HepG2 (cell line): ENCODE data around the gene SAMD4B. TPM values are rescaled to one million over a fixed set of nuclear protein-coding genes. Genes with fewer than 3 reads are reported as not detected.
A peak's percentile ranks its signal among the peaks of the same experiment; 100 is the strongest.

Experiments used
- AGO1 ChIP-seq: fragments of 200-400 bp; formaldehyde crosslinking; IDR thresholded peaks from 2 replicates; pipeline ENCODE4 v1.6.1; 2017; ENCODE audit warnings: mild to moderate bottlenecking, low read depth, low read length, moderate library complexity; ENCODE audit not compliant: poor library complexity, severe bottlenecking
- CREM ChIP-seq, 2 experiments: sonication (generic) in 1 of 2; formaldehyde crosslinking in 1 of 2; IDR thresholded peaks; 2 replicates each; pipeline versions ENCODE4 v1.4.0 to v1.6.1; 2016 to 2020; ENCODE audit warnings: antibody characterized with exemption in 1 of 2, mild to moderate bottlenecking in 1 of 2, missing genetic modification reagents in 1 of 2
- PHF21A ChIP-seq: sonication (generic); formaldehyde crosslinking; IDR thresholded peaks from 2 replicates; pipeline ENCODE4 v1.5.0; 2020; ENCODE audit warnings: mild to moderate bottlenecking, missing genetic modification reagents
- RBM22 ChIP-seq: fragments of 200-400 bp; formaldehyde crosslinking; optimal IDR thresholded peaks from 2 replicates; pipeline ENCODE3; 2017; ENCODE audit warnings: mild to moderate bottlenecking, low read length, moderate library complexity
- RXRB ChIP-seq: IDR thresholded peaks from 2 replicates; pipeline ENCODE4 v1.6.1; 2016; ENCODE audit warnings: borderline replicate concordance, missing genetic modification reagents, missing compliant biosample characterization
- SNAPC2 ChIP-seq: sonication (generic); formaldehyde crosslinking; IDR thresholded peaks from 2 replicates; pipeline ENCODE4 v1.8.1; 2022; ENCODE audit warnings: mild to moderate bottlenecking, missing genetic modification reagents
- SP2 ChIP-seq: sonication (generic); formaldehyde crosslinking; IDR thresholded peaks from 2 replicates; pipeline ENCODE4 v1.5.1; 2020; ENCODE audit warnings: mild to moderate bottlenecking, missing genetic modification reagents
- SP5 ChIP-seq: IDR thresholded peaks from 2 replicates; pipeline ENCODE4 v1.6.1; 2016; ENCODE audit warnings: low read depth, borderline replicate concordance
- STAT6 ChIP-seq: sonication (generic); formaldehyde crosslinking; IDR thresholded peaks from 2 replicates; pipeline ENCODE4 v1.4.0; 2020; ENCODE audit warnings: missing genetic modification reagents, mild to moderate bottlenecking, borderline replicate concordance
- TFAP4 ChIP-seq: sonication (generic); IDR thresholded peaks from 2 replicates; pipeline ENCODE4 v1.6.1; 2016; ENCODE audit warnings: low read depth, borderline replicate concordance
- ZNF142 ChIP-seq: sonication (generic); formaldehyde crosslinking; IDR thresholded peaks from 2 replicates; pipeline ENCODE4 v1.4.0; 2020; ENCODE audit warnings: missing genetic modification reagents
- ZNF558 ChIP-seq: sonication (generic); formaldehyde crosslinking; IDR thresholded peaks from 2 replicates; pipeline ENCODE4 v1.9.0; 2022; ENCODE audit warnings: mild to moderate bottlenecking, missing genetic modification reagents, borderline replicate concordance
- ZNF570 ChIP-seq: sonication (generic); formaldehyde crosslinking; IDR thresholded peaks from 2 replicates; pipeline ENCODE4 v1.4.0; 2020; ENCODE audit warnings: mild to moderate bottlenecking, missing genetic modification reagents, borderline replicate concordance
- ZSCAN29 ChIP-seq: sonication (generic); formaldehyde crosslinking; conservative IDR thresholded peaks from 2 replicates; pipeline ENCODE4 v1.4.0; 2020; ENCODE audit warnings: mild to moderate bottlenecking, missing genetic modification reagents
- polyA plus RNA-seq, 8 experiments: library from polyadenylated mRNA; depleted of rRNA in 3 of 8; stranded (reverse) in 7 of 8; unstranded in 1 of 8; fragments of >200 nt; fragmentation: Illumina TruSeq in 4 of 8; extraction: Trizol in 4 of 8; gene quantifications; 2 replicates each; pipeline versions ENCODE4 v1.2.1 to v1.2.3, GENCODE V29; 2011 to 2016; ENCODE audit warnings: low read depth in 4 of 8, missing spikeins in 1 of 8, mixed read lengths in 1 of 8; ENCODE audit not compliant: insufficient read depth in 1 of 8
- total RNA-seq, 5 experiments: library from RNA; depleted of rRNA; stranded (reverse); fragments of >200 nt; fragmentation: Illumina TruSeq; extraction: Trizol; gene quantifications; 2 replicates each; pipeline ENCODE4 v1.2.3, GENCODE V29; 2016; ENCODE audit warnings: low read depth in 1 of 5
- TF ChIP-seq, protein P1 (sequence below): sonication (generic); formaldehyde crosslinking; conservative IDR thresholded peaks from 2 replicates; pipeline ENCODE4 v1.8.1; 2023; ENCODE audit warnings: missing genetic modification reagents
- TF ChIP-seq, protein P2 (sequence below): sonication (generic); formaldehyde crosslinking; IDR thresholded peaks from 2 replicates; pipeline ENCODE4 v1.4.0; 2020; ENCODE audit warnings: missing genetic modification reagents

SAMD4B gene
- total and polyA plus RNA-seq, 2 of the 13 experiments (the other 11 are each of a cell fraction or from before 2014, with no cell fraction given) = 26.0 to 31.8 TPM

DNA sequence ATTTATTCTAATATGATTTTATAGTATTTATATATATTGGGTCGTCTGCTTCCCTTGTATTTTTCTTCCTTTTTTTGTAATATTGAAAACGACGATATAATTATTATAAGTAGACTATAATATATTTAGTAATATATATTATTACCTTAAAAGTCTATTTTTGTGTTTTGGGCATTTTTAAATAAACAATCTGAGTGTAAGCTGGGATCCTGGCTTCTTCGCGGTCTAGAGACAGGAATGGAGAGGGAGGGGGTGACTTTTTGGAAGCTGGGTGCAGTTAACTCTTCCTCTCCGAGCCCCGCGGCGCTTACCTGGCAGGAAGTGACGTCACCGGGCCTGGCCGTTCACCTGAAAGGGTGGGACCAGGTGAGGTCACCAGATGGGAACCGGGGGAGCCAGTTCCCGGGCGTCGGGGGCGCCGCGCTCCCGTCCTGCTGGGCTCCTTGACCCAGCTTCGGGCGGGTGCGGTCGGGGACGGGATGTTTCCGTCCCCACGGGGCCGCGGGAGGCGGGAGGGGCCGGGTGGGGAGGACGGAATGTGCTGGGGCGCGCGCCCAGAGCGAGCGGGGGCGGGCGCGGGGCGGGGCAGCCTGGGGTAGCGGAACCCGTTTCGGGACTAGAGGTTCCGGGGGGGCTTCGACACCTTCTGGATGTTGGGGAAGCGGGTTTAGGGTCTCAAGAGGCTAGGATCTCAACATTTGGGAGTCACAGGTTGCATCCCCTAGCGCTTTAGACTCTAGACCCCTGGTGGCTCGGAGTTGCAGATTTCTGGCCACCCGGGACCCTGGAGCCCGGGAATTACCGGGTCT is 67.2 kb downstream of the SAMD4B start (continued):
- TF ChIP-seq ZNF142 (CRISPR knock-in tag) (no peak), TFAP4 (peak; percentile 42; the same call in 1 of the 2 replicates), ZNF558 (peak; percentile 66; the same call in 1 of the 2 replicates), RBM22 (peak; percentile 72), SNAPC2 (CRISPR knock-in tag) (0 out of 2 replicates have a peak, but pooled peaks have one; percentile 29), SP5 (peak; percentile 19), AGO1 (peak; percentile 85), CREM (IDR thresholded peaks at IDR 0.05) (peak; percentile 89), CREM (CRISPR knock-in tag; IDR thresholded peaks at IDR 0.05) (peak; percentile 45; the same call in 1 of the 2 replicates), ZNF570 (CRISPR knock-in tag) (no peak), PHF21A (peak; percentile 61; the same call in 1 of the 2 replicates), ZSCAN29 (CRISPR knock-in tag) (no peak), SP2 (CRISPR knock-in tag) (peak; percentile 30; the same call in 1 of the 2 replicates), RXRB (CRISPR knock-in tag) (peak; percentile 50; the same call in 1 of the 2 replicates), STAT6 (CRISPR knock-in tag) (peak; percentile 59; the same call in 1 of the 2 replicates)
- TF ChIP-seq, protein P1, sequence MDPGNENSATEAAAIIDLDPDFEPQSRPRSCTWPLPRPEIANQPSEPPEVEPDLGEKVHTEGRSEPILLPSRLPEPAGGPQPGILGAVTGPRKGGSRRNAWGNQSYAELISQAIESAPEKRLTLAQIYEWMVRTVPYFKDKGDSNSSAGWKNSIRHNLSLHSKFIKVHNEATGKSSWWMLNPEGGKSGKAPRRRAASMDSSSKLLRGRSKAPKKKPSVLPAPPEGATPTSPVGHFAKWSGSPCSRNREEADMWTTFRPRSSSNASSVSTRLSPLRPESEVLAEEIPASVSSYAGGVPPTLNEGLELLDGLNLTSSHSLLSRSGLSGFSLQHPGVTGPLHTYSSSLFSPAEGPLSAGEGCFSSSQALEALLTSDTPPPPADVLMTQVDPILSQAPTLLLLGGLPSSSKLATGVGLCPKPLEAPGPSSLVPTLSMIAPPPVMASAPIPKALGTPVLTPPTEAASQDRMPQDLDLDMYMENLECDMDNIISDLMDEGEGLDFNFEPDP (CRISPR knock-in tag) = no peak
- TF ChIP-seq, protein P2, sequence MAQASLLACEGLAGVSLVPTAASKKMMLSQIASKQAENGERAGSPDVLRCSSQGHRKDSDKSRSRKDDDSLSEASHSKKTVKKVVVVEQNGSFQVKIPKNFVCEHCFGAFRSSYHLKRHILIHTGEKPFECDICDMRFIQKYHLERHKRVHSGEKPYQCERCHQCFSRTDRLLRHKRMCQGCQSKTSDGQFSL (CRISPR knock-in tag) = no peak
